K562 treated with DMSO at 1 percent for 24 hours (cell line): ENCODE measurements around the gene SNX33. TPM values are rescaled to one million over a fixed set of nuclear protein-coding genes. Genes with fewer than 3 reads are reported as not detected.

Experiments
- total RNA-seq: library from RNA; unstranded; fragments of 300-600 nt; gene quantifications from 2 replicates; pipeline ENCODE4 v1.2.3, GENCODE V29; 2022; ENCODE audit warnings: low read depth; ENCODE audit not compliant: insufficient read depth

The SNX33 gene
- 18.2 and 18.7 TPM in 2 replicates for total RNA-seq

GRCh38 chr15:75647370-75648155, at the start of gene SNX33:
TSS of gene SNX33 (plus strand) at chr15:75647912. CDS start at chr15:75649103, 1,191 bp downstream.

GRCh38 chr15:75625542-75626347, 22.0 kb upstream of the SNX33 start, which contains the start of gene SNUPN:
TSS of gene SNUPN (minus strand) at chr15:75625725. CDS start at chr15:75621051, 4,674 bp downstream.

GRCh38 chr15:75639709-75640482, 7.8 kb upstream of the SNX33 start, which contains the start of gene IMP3:
TSS of gene IMP3 (minus strand) at chr15:75640224. CDS start at chr15:75640168, 56 bp downstream.

Other genes with a start within 250 kb of the SNX33 start
- 27.1 and 28.0 TPM in 2 replicates for gene SIN3A, start 196.2 kb upstream of the SNX33 start, total RNA-seq
- gene PTPN9, start 68.6 kb upstream of the SNX33 start, total RNA-seq, result 28.8 and 33.8 TPM in 2 replicates
- gene SNUPN, start 22.2 kb upstream of the SNX33 start, total RNA-seq, result 19.8 and 20.5 TPM in 2 replicates
- 236 and 245 TPM in 2 replicates for gene IMP3, start 7.7 kb upstream of the SNX33 start, total RNA-seq
- gene CSPG4, start 64.9 kb downstream of the SNX33 start, total RNA-seq, result 0.27 and 0.37 TPM in 2 replicates
- gene UBE2Q2, start 195.5 kb downstream of the SNX33 start, total RNA-seq, result 8.2 and 8.7 TPM in 2 replicates